ENCODE results near the gene AGPS. TPM values are rescaled to one million over a fixed set of nuclear protein-coding genes. Genes with fewer than 3 reads are reported as not detected.
A peak's percentile ranks its signal among the peaks of the same experiment; 100 is the strongest.
"Not testable (repeated sequence)": the region's sequence is repeated elsewhere in the genome, so short reads cannot be mapped to it uniquely, and the experiment has no call there.

AGPS gene
- total and polyA plus RNA-seq, 2 of the 13 experiments (the other 11 are each of a cell fraction or from before 2014, with no cell fraction given) = 39.4 to 99.0 TPM

- Histone ChIP-seq H3K36me3 (replicated peaks in 1 of 2; ENCODE audit: control insufficient read depth in 1 of 2, insufficient read depth in 2 of 2, low read length in 2 of 2) (peaks cover 10 to 18% of the 10 kb centered on the region in 2 experiments; a peak in 4 of 5 replicates), H3K9ac (ENCODE audit: insufficient read depth, low read depth, low read length) (no peak overlapping the region), H2AFZ (ENCODE audit: low read length) (no peak overlapping the region), H3K9me3 (ENCODE audit: low read length) (peaks cover 9% of the 10 kb centered on the region; the same call in 1 of the 2 replicates), H3K27ac (ENCODE audit: extremely low read length, insufficient read depth, low read length) (no peak overlapping the region), H3K4me1 (ENCODE audit: insufficient read depth, low read length) (peaks cover 41% of the 10 kb centered on the region), H3K27me3 (ENCODE audit: control insufficient read depth in 1 of 2, insufficient read depth in 2 of 2, low read length in 2 of 2) (no peaks in the 10 kb centered on the region), H3K4me3 (replicated peaks in 1 of 3; ENCODE audit: insufficient read depth in 1 of 3, low read depth in 2 of 3, low read length in 3 of 3) (no peak overlapping the region), H3K4me2 (ENCODE audit: low read depth, low read length) (no peak overlapping the region), H4K20me1 (ENCODE audit: insufficient read depth, low read length) (peaks cover 31% of the 10 kb centered on the region; the same call in 1 of the 2 replicates), H3K79me2 (ENCODE audit: insufficient read depth, low read length) (peaks cover 94% of the 10 kb centered on the region)
- intact Hi-C loops (cut with micrococcal nuclease; ENCODE audit: unreplicated experiment) (no loop called here), in situ Hi-C loops (cut with HindIII; ENCODE audit: extremely low pct_ligation_motif_present, low pct_unique_long_range_greater_than_20kb) (no loop called here)
- TF ChIP-seq ATF6 (CRISPR knock-in tag; conservative IDR thresholded peaks at IDR 0.05) (no peak), RFX3 (CRISPR knock-in tag; IDR thresholded peaks at IDR 0.05) (no peak), PITX1 (CRISPR knock-in tag; IDR thresholded peaks at IDR 0.05) (no peak), ZFP90 (CRISPR knock-in tag; IDR thresholded peaks at IDR 0.05; ENCODE audit: borderline replicate concordance) (peak; percentile 92), MYPOP (CRISPR knock-in tag; IDR thresholded peaks at IDR 0.05) (no peak)
- no peak for FAIRE-seq
- no peak for ATAC-seq
- no peak for DNase-seq (ENCODE audit: low spot score)
- POLR2A ChIA-PET = no interaction called here
- CTCF ChIA-PET (ENCODE audit: low intra/inter-chr PET ratio, low total read pairs) = no interaction called here
- BruUV-seq (replicated peaks) = no TSS peak
Observed at GRCh38 chr2:177427316-177427715, 34.7 kb downstream of the AGPS start.

GRCh38 chr2:177427936-177428335 lies 35.4 kb downstream of the AGPS start:
- peaks cover 10 to 22% of the 10 kb centered on the region in 2 experiments; a peak in 4 of 5 replicates for H3K36me3 ChIP-seq (replicated peaks in 1 of 2; ENCODE audit: control insufficient read depth in 1 of 2, insufficient read depth in 2 of 2, low read length in 2 of 2)
- H3K9ac ChIP-seq (ENCODE audit: insufficient read depth, low read depth, low read length); H3K4me2 ChIP-seq (ENCODE audit: low read depth, low read length); DNase-seq (ENCODE audit: low spot score); ATAC-seq; BruUV-seq (replicated peaks); H3K27ac ChIP-seq (ENCODE audit: extremely low read length, insufficient read depth, low read length); H3K27me3 ChIP-seq (ENCODE audit: control insufficient read depth in 1 of 2, insufficient read depth in 2 of 2, low read length in 2 of 2); H3K4me3 ChIP-seq (replicated peaks in 1 of 3; ENCODE audit: insufficient read depth in 1 of 3, low read depth in 2 of 3, low read length in 3 of 3); FAIRE-seq; CTCF ChIA-PET (ENCODE audit: low intra/inter-chr PET ratio, low total read pairs); POLR2A ChIA-PET; in situ Hi-C loops (cut with HindIII; ENCODE audit: extremely low pct_ligation_motif_present, low pct_unique_long_range_greater_than_20kb); intact Hi-C loops (cut with micrococcal nuclease; ENCODE audit: unreplicated experiment); H2AFZ ChIP-seq (ENCODE audit: low read length); TF ChIP-seq SOX6, SOX13 (IDR thresholded peaks at IDR 0.05): not testable (repeated sequence)
- H4K20me1 ChIP-seq (ENCODE audit: insufficient read depth, low read length) = peaks cover 36% of the 10 kb centered on the region; the same call in 1 of the 2 replicates
- 94% methylated on average over 2 of the region's 2 CpGs for WGBS (ENCODE audit: low lambda C conversion rate)
- peaks cover 39% of the 10 kb centered on the region for H3K4me1 ChIP-seq (ENCODE audit: insufficient read depth, low read length)
- H3K79me2 ChIP-seq (ENCODE audit: insufficient read depth, low read length) = peaks cover 96% of the 10 kb centered on the region
- 0 out of 2 replicates have a peak, but pooled peaks have one; percentile 5 for TF ChIP-seq TCF7 (IDR thresholded peaks at IDR 0.05; ENCODE audit: low read depth)
- TF ChIP-seq CEBPB (IDR thresholded peaks at IDR 0.05; ENCODE audit: borderline replicate concordance, low read depth, low read length) = peak; percentile 77
- peak; percentile 69; the same call in 1 of the 2 replicates for TF ChIP-seq SOX6 (CRISPR knock-in tag; IDR thresholded peaks at IDR 0.05)
- peak; percentile 37; the same call in 1 of the 2 replicates for TF ChIP-seq POGZ (CRISPR knock-in tag; IDR thresholded peaks at IDR 0.05)
- peak in 1 of 2 experiments; percentile 83; a peak in 2 of 4 replicates for TF ChIP-seq SOX13 (CRISPR knock-in tag; conservative IDR thresholded peaks at IDR 0.05 in 1 of 2, IDR thresholded peaks at IDR 0.05 in 1 of 2)
- TF ChIP-seq CEBPG (CRISPR knock-in tag; IDR thresholded peaks at IDR 0.05) = peak; percentile 72
- TF ChIP-seq SOX5 (CRISPR knock-in tag; IDR thresholded peaks at IDR 0.05; ENCODE audit: borderline replicate concordance) = peak; percentile 64
- peaks cover 13% of the 10 kb centered on the region; the same call in 1 of the 2 replicates for H3K9me3 ChIP-seq (ENCODE audit: low read length)
